T-helper 2 cell treated with Interferon-gamma antibody and Interleukin-4, amounts not matched to agents 100 ng/mL and 5 ng/mL, for 36 hours (primary cell): ENCODE measurements around the gene FHOD1. TPM values are rescaled to one million over a fixed set of nuclear protein-coding genes. Genes with fewer than 3 reads are reported as not detected.

Experiments
- intact Hi-C: fragments of 100-400 bp; cut with micrococcal nuclease; formaldehyde crosslinking; loops from one replicate; pipeline ENCODE4 v1.15.1; 2023
- total RNA-seq: library from RNA; stranded (reverse); gene quantifications from 2 replicates; pipeline ENCODE4 v1.2.3, GENCODE V29; 2022

Gene FHOD1
- total RNA-seq, result 60.3 and 64.6 TPM in 2 replicates

DNA sequence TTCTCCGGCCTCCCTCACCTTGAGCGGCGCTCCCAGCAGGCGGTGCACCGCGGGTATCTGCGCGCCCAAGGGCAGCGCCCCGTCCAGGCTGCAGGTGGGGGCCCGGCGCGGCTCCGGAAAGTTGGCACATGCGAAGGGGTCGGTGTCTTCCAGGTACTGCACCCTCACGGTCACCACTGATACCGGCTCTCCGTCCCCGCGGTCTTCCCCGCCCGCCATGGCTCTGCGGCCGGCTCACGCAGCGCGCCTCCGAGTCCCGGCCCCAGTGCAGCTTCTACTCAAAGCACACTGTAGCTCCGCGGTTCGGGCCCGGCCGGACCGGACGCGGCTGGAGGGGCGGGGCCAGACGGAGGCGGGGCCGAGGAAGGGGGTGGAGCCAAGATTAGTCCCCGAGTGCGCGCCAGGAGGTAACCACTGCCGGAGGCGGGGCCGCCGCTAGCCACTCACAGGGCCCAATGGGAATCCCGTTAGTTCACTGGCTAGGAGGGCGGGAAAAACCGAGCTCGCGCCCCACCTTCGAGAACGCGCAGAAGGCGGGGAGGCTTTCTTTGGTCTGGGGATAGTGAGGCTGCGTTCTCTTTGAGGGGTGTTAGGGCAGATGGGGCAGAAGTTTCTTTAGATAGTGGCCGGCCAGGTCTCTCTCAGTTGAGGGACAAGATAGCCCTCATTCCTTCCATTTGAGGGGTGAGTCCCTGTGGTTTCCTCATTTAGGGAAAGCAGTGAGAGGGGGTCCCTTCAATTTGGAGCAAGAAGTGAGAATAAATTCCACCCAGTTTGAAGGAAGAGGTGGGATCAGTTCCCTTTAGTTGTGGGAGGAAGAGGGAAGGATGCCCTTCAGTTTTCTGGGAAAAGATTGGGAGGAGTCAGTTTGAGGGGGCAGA lies at the start of gene FHOD1:
Gene FHOD1, minus strand, starts transcription at position 290 of the 881 bp plus-strand sequence. Its CDS starts 71 bp downstream, at position 219.
- intact Hi-C loops, result loop anchor here (1.0 to 10.0 kb wide), 7 partner anchors 11 to 417 kb away; partner anchors contain the start of genes ACD, C16orf86, CBFB and ENKD1

DNA sequence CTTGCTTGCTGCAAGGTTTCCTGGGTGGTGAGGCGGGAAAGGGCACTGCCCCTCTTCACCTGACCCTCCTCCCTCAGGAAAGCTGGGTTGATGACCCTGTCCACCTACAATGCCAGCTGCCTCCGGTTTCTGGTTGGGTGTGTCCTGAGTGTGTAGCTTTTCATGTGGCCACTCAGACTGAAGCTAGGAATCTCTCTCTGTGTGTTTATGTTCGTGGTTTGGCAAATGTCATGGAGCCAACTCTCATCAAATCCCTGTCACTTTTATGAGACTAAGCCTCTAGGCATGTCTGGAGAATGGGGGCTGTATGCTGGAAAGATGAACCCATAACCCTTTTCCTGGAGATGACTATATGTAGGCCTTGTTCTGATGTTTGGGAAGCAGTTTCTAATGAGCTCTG lies 49.1 kb upstream of the FHOD1 start:
- intact Hi-C loops, result no loop called here

DNA sequence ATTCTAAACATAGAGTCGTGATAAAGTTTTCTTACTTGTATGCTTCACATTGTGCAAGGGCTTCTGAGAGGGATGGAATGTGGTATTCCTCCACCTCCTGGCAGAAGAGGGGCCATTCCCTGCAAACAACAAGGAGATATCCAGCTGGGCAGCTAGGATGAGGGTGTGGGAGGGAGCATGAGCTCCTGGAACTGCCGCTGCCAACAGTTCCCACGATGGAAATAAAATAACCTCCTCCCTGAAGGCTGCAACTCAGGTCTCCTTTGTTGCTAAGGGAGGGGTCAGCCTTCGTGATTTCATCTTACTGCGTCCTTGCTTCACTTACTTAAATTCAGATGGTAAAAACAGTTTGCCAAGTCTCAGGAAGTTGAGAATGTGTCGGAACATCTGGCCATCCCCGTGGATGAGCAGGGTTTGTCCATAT lies 47.7 kb upstream of the FHOD1 start:
- intact Hi-C loops, result no loop called here

DNA sequence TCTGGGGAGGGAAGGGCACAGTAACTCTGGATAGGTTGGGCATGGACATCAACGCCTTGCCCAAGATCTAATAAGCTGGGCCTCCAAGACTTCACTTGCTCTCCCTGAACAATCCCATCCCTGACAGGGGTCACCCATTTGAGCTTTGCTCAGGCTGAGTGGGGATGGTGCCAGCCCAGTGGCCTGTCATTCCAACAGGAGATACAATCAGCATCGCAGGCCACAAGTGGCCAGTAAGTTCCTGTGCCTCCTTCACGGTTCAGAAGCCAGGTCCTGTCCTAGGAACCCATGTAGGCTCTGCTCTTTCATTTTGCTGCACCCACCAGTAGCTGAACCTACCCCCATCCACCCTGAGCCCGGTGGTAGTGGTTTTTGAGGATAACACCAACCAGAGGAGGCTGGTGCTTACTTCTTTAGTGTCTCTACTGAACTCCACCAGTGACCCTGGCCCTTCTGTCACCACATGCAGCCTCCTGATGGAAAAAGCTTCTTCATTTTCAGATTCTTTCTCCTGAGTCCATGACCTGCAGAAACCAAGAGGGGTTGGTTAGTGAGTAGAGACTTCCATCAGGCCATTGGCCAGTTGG lies 47.0 kb upstream of the FHOD1 start:
- intact Hi-C loops, result no loop called here

DNA sequence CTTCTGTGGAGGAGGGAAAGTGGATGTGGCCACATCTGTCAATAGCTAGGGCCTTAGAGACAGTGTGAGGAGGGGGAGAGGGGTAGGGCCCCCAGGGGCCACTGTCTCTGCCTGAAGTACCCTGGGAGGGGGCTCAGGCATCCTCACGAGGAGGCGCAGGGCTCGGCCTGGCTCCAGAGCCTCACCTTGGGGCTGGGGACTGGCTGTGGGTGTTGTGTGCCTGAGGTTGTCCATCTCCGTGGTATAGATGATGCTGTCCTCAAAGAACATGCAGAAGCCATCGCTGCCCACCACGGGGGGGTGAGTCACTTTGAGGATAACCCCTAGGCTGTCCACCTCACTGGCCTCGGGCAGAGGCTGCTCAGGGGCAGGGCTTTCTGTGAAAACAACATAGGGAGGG lies 44.2 kb upstream of the FHOD1 start:
- intact Hi-C loops, result no loop called here

DNA sequence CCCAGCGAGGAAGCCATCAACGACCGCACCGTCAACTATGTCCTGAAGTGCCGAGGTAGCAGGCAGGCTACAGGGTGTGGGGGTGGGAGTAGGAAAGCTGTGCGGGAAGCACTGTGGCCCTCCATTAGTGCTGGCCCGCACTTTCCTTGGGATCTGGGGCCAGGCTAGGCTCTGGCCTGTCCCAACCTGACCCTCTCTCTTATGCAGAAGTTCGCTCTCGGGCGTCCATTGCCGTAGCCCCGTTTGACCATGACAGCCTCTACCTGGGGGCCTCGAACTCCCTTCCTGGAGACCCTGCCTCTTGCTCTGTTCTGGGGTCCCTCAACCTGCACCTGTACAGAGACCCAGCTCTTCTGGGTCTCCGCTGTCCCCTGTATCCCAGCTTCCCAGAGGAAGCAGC lies 40.7 kb upstream of the FHOD1 start:
- intact Hi-C loops, result no loop called here

DNA sequence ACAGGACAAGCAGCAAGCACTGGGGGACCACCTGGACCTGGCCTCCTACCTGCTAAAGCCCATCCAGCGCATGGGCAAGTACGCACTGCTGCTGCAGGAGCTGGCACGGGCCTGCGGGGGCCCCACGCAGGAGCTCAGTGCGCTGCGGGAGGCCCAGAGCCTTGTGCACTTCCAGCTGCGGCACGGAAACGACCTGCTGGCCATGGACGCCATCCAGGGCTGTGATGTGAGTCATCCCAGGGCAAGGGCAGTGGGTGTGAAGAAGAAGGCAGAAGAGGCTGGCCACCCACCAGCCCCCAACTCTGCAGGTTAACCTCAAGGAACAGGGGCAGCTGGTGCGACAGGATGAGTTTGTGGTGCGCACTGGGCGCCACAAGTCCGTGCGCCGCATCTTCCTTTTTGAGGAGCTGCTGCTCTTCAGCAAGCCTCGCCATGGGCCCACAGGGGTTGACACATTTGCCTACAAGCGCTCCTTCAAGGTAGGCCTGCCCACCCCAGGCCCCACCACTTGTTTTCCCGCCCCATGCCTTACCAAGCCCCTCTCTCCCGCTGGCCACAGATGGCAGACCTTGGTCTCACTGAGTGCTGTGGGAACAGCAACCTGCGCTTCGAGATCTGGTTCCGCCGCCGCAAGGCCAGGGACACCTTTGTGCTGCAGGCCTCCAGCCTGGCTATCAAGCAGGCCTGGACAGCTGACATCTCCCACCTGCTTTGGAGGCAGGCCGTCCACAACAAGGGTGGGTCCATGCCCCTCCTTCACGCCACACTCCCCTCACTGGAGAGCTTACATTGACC lies 39.4 kb upstream of the FHOD1 start:
- intact Hi-C loops, result no loop called here

DNA sequence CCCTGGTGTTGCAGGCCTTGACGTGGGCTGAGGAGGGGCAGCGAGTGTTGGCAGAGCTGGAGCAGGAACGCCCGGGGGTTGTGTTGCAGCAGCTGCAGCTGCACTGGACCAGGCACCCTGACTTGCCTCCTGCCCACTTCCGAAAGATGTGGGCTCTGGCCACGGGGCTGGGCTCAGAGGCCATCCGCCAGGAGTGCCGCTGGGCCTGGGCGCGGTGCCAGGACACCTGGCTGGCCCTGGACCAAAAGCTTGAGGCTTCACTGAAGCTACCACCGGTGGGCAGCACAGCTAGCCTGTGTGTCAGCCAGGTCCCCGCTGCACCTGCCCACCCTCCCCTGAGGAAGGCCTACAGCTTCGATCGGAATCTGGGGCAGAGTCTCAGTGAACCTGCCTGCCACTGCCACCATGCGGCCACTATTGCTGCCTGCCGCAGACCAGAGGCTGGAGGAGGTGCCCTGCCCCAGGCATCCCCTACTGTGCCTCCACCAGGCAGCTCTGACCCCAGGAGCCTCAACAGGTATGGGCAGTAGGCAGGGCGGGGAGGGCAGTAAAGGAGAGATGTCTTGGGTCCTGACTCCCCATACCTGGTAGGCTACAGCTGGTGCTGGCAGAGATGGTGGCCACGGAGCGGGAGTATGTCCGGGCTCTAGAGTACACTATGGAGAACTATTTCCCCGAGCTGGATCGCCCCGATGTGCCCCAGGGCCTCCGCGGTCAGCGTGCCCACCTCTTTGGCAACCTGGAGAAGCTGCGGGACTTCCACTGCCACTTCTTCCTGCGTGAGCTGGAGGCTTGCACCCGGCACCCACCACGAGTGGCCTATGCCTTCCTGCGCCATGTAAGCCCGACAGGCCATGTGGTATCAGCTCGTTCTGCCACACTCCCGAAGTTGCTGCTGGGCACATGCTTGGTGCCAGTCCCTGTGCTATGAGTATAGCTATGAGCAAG lies 37.7 kb upstream of the FHOD1 start:
- intact Hi-C loops, result no loop called here

DNA sequence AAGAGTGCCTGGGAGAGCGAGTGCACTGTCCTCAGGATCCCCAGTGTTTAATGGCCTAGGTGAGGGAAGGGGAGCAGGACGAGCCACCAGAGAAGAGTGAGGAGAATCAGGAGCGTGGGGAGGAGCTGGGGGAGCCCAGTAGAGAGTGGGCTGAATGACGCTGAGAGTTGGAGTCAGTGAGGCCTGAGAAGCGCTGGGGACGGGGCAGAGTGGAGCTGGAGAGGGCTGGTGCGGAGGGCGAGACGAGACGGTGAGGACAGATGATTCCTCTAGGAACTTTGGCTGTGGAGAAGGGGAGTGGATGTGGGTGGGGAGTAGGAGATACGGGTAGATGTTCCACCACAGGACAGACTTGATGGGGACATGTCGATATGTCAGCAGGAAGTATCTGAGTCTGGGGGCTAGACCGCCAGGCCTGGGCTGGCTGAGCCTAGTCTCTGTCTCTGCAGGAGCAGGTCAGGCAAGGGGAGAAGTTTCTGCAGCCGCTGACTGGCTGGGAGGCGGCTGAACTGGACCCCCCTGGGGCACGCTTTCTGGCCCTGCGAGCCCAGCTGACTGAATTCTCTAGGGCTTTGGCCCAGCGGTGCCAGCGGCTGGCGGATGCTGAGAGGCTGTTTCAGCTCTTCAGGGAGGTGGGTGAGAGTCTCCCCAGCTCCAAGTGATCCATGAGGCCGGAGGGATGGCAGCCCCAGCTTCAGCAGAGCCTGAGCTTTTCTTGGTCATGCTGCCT lies 36.7 kb upstream of the FHOD1 start:
- intact Hi-C loops, result no loop called here

DNA sequence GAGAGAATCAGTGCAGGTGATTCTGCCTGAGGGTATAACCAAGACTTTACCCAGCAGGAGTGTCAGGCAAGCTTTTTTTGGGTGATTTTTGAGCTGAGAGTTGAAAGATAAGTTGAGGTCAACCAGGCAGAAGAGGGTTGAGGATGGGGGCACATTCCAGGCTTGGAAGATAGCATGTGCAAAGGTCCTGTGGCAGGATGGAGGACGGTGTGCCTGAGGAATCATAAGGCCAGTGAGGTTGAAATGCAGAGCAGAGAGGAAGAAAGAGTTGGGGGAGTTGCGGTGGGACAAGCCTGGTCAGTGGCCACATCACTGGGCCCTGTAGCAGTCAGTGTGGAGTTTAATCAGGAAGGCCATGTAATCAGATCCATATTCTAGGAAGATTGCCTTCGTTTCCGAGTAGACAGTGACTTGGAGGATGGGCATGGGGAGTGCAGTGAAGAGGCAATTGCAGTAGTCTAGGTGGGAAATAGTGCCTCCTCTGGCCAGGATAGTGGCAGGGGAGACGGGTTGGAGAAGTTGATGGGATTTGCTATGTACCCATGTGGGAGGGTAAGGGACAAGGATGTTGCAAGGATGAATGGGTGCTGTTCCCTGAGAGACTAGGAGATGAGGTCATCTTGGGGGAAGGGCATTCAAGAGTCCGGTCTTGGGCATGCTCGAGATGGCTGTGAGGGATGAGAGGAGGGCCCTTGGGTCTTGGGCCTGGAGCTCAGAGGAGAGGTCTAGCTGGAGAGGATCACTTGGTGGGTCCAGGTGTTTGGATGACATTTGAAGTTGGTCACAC lies 36.0 kb upstream of the FHOD1 start:
- intact Hi-C loops, result no loop called here

DNA sequence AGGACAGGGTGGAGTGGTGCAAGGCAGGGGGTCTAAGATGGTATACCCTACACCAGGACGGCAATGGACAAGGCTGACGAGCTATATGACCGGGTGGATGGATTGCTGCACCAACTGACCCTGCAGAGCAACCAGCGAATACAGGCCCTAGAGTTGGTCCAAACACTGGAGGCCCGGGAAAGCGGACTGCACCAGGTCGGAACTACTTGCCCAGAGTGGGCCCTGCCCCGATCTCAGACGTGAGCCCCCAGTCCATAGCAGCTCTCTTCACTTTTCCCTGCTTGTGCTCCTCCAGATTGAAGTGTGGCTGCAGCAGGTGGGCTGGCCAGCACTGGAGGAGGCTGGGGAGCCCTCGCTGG lies 35.1 kb upstream of the FHOD1 start:
- intact Hi-C loops, result no loop called here

DNA sequence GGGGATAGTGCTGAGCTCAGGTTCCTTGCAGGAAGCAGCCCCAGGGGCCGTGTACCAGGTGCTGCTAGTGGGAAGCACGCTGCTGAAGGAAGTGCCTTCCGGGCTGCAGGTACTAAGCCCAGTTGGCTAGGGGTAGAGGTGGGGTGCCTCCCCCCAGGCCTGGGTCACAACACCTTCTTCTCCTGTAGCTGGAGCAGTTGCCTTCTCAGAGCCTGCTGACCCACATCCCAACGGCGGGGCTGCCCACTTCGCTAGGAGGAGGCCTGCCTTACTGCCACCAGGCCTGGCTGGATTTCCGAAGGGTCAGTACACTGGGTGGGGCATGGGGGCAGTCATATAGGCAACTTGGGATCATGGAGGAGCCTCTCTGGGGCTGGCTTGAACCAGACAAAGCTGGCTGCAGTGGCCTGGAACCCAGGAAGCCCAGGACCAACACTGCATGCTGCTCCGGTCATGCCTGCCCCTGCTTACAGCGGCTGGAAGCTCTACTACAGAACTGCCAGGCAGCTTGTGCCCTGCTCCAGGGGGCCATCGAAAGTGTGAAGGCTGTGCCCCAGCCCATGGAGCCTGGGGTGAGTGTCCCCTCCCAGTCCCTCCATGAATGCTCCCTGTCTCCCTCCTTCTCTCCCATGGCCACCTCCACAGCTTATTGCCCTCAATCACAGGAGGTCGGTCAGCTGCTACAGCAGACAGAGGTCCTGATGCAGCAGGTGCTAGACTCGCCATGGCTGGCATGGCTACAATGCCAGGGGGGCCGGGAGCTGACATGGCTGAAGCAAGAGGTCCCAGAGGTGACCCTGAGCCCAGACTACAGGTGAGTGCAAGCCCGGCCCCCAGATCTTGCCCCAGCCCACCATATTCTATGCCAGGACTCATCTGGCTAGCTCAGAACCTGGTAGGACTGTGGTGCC lies 34.5 kb upstream of the FHOD1 start:
- intact Hi-C loops, result no loop called here

DNA sequence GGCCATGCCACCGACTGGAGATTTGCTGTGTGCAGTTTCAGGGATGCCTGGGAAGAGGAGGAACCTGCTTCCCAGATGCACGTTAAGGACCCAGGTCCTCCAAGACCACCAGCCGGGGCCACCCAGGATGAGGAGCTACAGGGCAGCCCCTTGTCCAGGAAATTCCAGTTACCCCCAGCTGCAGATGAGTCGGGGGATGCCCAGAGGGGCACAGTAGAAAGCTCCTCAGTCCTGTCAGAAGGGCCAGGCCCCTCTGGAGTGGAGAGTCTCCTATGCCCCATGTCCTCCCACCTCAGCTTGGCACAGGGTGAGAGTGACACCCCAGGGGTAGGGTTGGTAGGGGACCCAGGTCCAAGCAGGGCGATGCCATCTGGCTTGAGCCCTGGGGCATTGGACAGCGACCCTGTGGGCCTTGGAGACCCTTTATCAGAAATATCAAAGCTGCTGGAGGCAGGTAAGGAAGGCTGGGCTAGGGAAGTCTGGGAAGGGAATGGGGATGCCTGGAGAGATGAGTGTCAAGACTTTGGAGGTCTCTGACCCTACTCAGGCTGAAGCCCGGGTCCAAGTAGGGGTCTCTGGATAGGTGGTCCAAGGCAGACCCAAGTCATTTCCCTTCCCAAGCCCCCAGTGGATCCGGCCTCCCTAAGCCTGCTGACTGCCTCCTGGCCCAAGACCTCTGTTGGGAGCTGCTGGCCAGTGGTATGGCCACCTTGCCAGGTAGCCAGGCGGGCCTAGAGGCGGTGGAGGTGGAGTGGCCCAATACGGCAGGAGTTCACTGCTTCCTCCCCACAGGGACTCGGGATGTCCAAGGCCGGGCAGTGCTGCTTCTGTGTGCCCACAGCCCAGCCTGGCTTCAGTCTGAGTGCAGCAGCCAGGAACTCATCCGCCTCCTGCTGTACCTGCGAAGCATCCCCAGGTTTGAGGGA lies 33.1 kb upstream of the FHOD1 start:
- intact Hi-C loops, result no loop called here

DNA sequence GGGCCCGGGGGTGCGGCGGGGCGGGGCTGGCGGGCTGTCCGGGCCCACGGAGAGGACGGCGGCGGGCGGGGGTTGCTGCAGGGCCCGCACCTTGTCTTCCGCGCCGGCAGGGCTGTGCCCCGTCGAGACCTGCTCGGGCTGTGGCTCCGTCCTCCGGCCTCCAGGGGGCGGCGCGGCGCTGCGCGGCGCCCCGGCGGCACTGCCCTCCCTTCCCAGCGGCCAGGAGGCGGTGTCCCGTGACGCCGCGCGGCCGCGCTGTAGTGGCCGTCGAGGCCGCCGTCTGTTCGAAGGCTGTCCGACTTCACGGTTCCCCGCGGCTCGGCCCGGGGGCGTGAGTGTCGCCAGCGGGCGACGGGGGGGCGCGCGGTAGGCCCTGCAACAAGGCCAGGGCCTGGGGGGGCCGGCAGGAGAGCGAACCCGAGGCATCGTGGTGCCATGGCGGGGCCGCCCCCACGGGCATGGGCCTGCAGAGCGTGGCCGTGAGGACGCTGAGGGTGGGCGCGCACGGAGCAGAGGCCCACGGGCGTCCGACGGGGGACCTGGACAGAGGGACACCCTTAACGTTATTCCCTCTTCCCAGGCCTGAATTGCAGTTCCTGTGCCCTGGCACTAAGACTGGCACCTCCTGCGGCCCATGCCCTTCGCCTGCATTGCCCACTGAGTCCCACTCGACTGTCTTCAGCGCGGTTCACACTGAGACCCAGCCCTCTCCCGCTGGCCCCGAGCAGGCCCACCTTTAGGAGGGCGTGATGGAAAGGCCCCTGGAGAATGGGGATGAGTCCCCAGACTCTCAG lies 32.2 kb upstream of the FHOD1 start, which contains the start of gene PLEKHG4:
Gene PLEKHG4, plus strand, starts transcription at position 237 of the 794 bp plus-strand sequence. Its CDS starts 513 bp downstream, at position 750.
- intact Hi-C loops, result loop anchor here (1.0 to 5.0 kb wide), 6 partner anchors 32 to 327 kb away; partner anchors contain the start of genes FHOD1 and TMEM208

DNA sequence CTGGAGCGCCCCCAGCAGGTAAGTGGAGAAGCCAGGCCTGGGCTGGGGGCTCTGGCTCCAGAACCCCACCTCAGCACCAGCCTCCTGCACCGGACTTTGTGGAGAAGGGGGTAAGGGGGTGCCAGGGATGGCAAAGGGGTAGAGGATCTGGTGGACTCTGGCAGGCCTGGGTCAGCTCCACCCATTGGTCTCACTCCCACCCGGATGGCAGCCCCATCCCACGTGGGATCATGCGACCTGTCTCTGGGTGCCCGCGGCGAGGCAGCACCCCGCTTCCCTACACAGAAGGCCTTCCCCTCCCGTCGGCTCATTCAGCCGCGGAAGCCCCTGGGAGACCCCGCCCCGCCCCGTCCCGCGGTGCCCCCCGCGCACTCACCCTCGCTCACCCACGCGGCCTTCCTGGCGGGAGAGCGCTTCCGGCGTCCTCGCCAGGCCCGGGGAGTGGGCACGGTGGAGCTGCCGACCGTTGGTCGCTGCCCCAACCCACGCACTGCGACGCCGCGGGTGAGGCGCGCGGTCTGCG lies 31.6 kb upstream of the FHOD1 start:
- intact Hi-C loops, result loop anchor here (1.0 to 5.0 kb wide), 6 partner anchors 32 to 327 kb away; partner anchors contain the start of genes FHOD1 and TMEM208
